Measurements from ENCODE around the gene TMEM200B. TPM values are rescaled to one million over a fixed set of nuclear protein-coding genes. Genes with fewer than 3 reads are reported as not detected.
"Not testable (repeated sequence)": the region's sequence is repeated elsewhere in the genome, so short reads cannot be mapped to it uniquely, and the experiment has no call there.

The TMEM200B gene
- total RNA-seq, 2 experiments from 2014 or later = not detected

DNA sequence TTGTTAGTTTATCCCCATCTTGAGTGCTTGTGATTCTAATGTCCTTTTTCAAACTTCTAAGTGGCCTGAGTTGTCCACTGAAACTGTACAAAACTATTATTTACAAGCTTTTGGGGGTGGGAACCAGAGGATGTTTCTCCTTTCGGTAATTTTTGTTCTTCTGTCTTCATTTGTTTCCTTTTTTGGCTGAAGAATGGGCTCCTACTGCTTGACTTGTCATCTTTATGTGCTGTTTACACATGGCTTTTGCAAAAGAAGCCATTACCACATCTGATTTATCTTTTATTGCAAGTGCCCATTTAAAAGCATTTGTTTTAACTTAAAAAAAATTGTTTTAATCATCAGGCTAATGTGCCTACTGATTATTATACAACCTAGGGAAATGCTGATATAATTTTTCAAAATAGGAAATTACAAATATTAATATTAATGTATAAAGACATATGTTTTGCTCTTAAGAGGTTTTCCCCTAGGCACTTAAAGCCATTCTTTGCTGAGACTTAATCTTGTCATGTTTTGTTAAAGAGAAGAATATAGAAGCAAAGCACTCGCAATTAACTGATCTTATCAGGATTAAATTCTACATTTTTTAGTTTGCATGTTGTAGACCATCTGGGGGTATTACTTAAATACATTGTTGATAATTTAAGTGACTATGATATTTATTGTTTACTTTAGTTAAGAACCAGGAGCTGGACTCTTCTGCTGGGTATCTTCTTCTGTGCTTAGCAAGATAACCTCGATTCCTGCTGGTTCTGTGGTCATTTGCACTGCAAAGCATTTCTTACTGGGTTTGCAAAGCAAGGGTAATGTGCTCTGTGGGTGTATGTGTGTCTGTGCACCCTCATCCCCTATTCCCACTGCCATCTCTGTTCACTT lies 40.1 kb downstream of the TMEM200B start:
- ATAC-seq (ENCODE audit: low read depth) = no peak
- Mint-ChIP-seq H3K9me3 (no peaks in the 10 kb centered on the region), H3K36me3 (peaks cover 1% of the 10 kb centered on the region), H3K4me3 (no peak overlapping the region), H3K4me1 (peaks cover 2% of the 10 kb centered on the region), H3K27me3 (no peaks in the 10 kb centered on the region), H3K27ac (no peak overlapping the region)
- no peak for DNase-seq
- POLR2A ChIA-PET = no interaction called here

DNA sequence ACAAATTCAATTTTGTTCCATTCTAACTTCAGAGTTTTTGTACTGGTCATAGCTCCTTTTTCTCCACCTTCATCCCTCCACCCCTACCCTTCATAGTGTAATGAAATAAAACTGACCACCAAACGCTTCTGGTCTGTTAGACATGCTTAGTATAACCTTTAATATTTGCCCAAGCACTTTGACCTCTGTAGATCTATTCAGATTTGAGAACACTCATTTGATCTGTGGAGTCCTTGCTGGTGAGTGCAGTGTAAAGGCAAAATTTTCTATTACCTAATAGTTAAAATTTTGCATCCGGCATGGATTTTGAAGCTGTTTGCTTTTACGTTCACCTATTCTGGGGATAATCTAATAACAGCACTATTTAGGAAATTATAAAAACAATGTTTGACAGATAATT lies 41.2 kb downstream of the TMEM200B start:
- DNase-seq (no peak), ATAC-seq (ENCODE audit: low read depth) (no peak)
- Mint-ChIP-seq H3K4me3 (no peak overlapping the region), H3K27ac (no peak overlapping the region), H3K4me1 (peaks cover 2% of the 10 kb centered on the region), H3K27me3 (no peaks in the 10 kb centered on the region), H3K9me3 (no peaks in the 10 kb centered on the region), H3K36me3 (peaks cover 1% of the 10 kb centered on the region)
- POLR2A ChIA-PET = no interaction called here

GRCh38 chr1:29081201-29081600 lies 42.5 kb downstream of the TMEM200B start:
- Mint-ChIP-seq H3K4me3 (no peak overlapping the region), H3K27me3 (no peaks in the 10 kb centered on the region), H3K27ac (no peak overlapping the region), H3K4me1 (peaks cover 2% of the 10 kb centered on the region), H3K9me3 (no peaks in the 10 kb centered on the region), H3K36me3 (peaks cover 3% of the 10 kb centered on the region)
- DNase-seq (no peak), ATAC-seq (ENCODE audit: low read depth) (no peak)
- POLR2A ChIA-PET = no interaction called here

DNA sequence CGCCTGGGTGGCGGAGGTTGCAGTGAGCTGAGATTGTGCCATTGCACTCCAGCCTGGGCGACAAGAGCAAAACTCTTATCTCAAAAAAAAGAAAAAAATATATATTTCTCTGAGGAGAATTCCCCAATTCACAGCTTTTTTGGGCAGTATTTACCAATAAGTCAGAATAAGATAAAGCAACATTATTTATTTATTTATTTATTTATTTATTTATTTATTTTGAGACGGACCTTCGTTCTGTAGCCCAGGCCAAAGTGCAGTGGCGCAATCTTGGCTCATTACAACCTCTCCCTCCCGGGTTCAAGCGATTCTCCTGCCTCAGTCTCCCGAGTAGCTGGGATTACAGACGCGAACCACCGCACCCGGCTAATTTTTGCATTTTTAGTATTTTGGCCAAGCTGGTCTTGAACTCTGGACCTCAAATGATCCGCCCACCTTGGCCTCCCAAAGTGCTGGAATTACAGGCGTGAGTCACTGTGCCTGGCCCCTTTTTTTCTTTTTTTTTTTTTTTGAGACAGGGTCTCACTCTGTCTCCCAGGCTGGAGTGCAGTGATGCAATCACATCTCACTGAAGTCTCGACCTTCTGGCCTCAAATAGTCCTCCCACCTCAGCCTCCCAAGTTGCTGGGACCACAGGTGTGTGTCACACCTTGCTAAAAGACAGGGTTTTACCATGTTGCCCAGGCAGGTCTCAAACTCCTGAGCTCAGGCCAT lies 43.6 kb downstream of the TMEM200B start:
- H3K9me3 Mint-ChIP-seq; H3K4me3 Mint-ChIP-seq; H3K4me1 Mint-ChIP-seq; POLR2A ChIA-PET; ATAC-seq (ENCODE audit: low read depth); DNase-seq; H3K36me3 Mint-ChIP-seq; H3K27me3 Mint-ChIP-seq; H3K27ac Mint-ChIP-seq: not testable (repeated sequence)

DNA sequence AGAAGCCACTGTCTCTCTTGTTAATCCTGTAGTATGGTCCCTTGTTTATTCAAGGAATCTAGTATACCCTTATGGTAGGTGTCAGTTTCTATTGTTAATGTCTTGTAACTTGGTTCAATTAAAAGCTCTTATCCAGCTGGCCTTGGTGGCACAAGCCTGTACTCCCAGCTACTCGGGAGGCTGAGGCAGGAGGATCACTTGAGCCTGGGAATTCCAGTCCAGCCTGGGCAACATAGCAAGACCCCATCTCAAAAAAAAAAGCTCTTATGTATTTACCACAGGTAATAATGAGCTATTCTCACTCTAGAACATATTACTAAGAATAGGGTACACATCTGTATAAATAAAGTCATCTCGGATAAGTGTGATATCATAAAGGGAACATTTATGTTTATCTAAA lies 46.5 kb downstream of the TMEM200B start:
- H3K36me3 Mint-ChIP-seq = peaks cover 8% of the 10 kb centered on the region
- POLR2A ChIA-PET = no interaction called here
- H3K27ac Mint-ChIP-seq = no peak overlapping the region
- H3K4me3 Mint-ChIP-seq = no peak overlapping the region
- no peaks in the 10 kb centered on the region for H3K4me1 Mint-ChIP-seq
- ATAC-seq (ENCODE audit: low read depth) (no peak), DNase-seq (no peak)
- H3K9me3 Mint-ChIP-seq = no peaks in the 10 kb centered on the region
- no peaks in the 10 kb centered on the region for H3K27me3 Mint-ChIP-seq

Other genes with a start within 250 kb of the TMEM200B start
- 100 to 1,000 TPM; 162 to 170 TPM for gene EPB41, start 209.3 kb downstream of the TMEM200B start, total RNA-seq
- 100 to 1,000 TPM; 119 to 129 TPM for gene SRSF4, start 58.0 kb upstream of the TMEM200B start, total RNA-seq
- 10 to 100 TPM; 17.0 to 17.1 TPM for gene MECR, start 107.0 kb upstream of the TMEM200B start, total RNA-seq
- under 1 TPM; 0.54 to 0.69 TPM for gene PTPRU, start 112.6 kb upstream of the TMEM200B start, total RNA-seq